Thyroid gland (tissue), 4 donors: ENCODE measurements around the gene PTCD2. TPM values are rescaled to one million over a fixed set of nuclear protein-coding genes. Genes with fewer than 3 reads are reported as not detected.
"Not testable (repeated sequence)": the region's sequence is repeated elsewhere in the genome, so short reads cannot be mapped to it uniquely, and the experiment has no call there.

Experiments used
- DNase-seq, 2 donors: peaks; one replicate each; pipeline ENCODE4 v3.0.0-alpha.2; 2019
- H3K27ac ChIP-seq, 3 donors: fragments of 200-600 bp; sonication (generic); 1 replicate in 2 of 3; 2 replicates in 1 of 3; pipeline ENCODE4 v1.5.1; 2016 to 2019; ENCODE audit warnings: mild to moderate bottlenecking in 1 of 3, moderate library complexity in 1 of 3
- H3K27me3 ChIP-seq: fragments of 200-600 bp; sonication (generic); one replicate; pipeline ENCODE4 v1.5.1; 2019
- H3K36me3 ChIP-seq, 2 donors: fragments of 200-600 bp; sonication (generic); one replicate each; pipeline ENCODE4 v1.5.1; 2016 to 2019
- H3K4me1 ChIP-seq, 2 donors: fragments of 200-600 bp; sonication (generic); one replicate each; pipeline ENCODE4 v1.5.1; 2017 to 2019
- H3K4me3 ChIP-seq, 3 donors: fragments of 200-600 bp; sonication (generic); replicated peaks in 1 of 3; 1 replicate in 2 of 3; 2 replicates in 1 of 3; pipeline ENCODE4 v1.5.1; 2016; ENCODE audit warnings: mild to moderate bottlenecking in 1 of 3
- H3K9me3 ChIP-seq: fragments of 200-600 bp; sonication (generic); one replicate; pipeline ENCODE4 v1.5.1; 2017
- CTCF ChIP-seq, 6 experiments: fragments of 200-600 bp in 3 of 6; fragments of 450-650 bp in 3 of 6; sonication (generic) in 3 of 6; IDR thresholded peaks; one replicate each; pipeline ENCODE4 v1.5.1; 2016 to 2019; ENCODE audit warnings: antibody characterized with exemption in 6 of 6, mild to moderate bottlenecking in 2 of 6, inconsistent platforms in 1 of 6, moderate library complexity in 1 of 6
- POLR2A ChIP-seq, 2 donors: fragments of 450-650 bp; IDR thresholded peaks; one replicate each; pipeline ENCODE4 v1.6.1; 2017; ENCODE audit warnings: antibody characterized with exemption in 2 of 2, mild to moderate bottlenecking in 2 of 2, moderate library complexity in 1 of 2
- WGBS, 2 donors: methylation state at CpG; one replicate each; pipeline ENCODE4 v1.1.5; 2017; 5-methylcytosine and 5-hydroxymethylcytosine counted together
- intact Hi-C: fragments of 100-400 bp; cut with DNase I; formaldehyde crosslinking; loops from one replicate; pipeline ENCODE4 v1.15.1; 2023
- total RNA-seq, 4 donors: library from RNA; depleted of rRNA; stranded (reverse); fragments of >200 nt; gene quantifications; one replicate each; pipeline ENCODE4 v1.2.3, GENCODE V29; 2016

PTCD2 gene
- total RNA-seq, 4 donors from 2014 or later: 7.8 to 15.9 (median 11.5) TPM

- peaks cover 7 to 8% of the 10 kb centered on the region in 2 donors for H3K4me1 ChIP-seq
- H3K27me3 ChIP-seq: no peaks in the 10 kb centered on the region
- peak overlapping the region in 2 of 3 donors; percentile 55 to 93 for H3K27ac ChIP-seq
- TF ChIP-seq CTCF (IDR thresholded peaks at IDR 0.05) (no peak), POLR2A (IDR thresholded peaks at IDR 0.05) (no peak)
- no peaks in the 10 kb centered on the region for H3K9me3 ChIP-seq
- DNase-seq: no peak
- H3K4me3 ChIP-seq: no peak overlapping the region
- intact Hi-C loops: loop anchor here (5.0 to 10.0 kb wide), 2 partner anchors 172 to 524 kb away; no protein-coding TSS in a partner anchor
- peaks cover 0 to 8% of the 10 kb centered on the region in 2 donors for H3K36me3 ChIP-seq
- 72 to 76% methylated on average over 6 of the region's 6 CpGs for WGBS, 2 donors
Measured at GRCh38 chr5:72308853-72309191, 11.4 kb upstream of the PTCD2 start.

- TF ChIP-seq POLR2A (IDR thresholded peaks at IDR 0.05): no peak
- TF ChIP-seq CTCF (IDR thresholded peaks at IDR 0.05): no peak
- no peak for DNase-seq
- 88 to 93% methylated on average over 1 of the region's 1 CpG for WGBS, 2 donors
- Histone ChIP-seq H3K9me3 (no peaks in the 10 kb centered on the region), H3K4me1 (peaks cover 0 to 5% of the 10 kb centered on the region in 2 donors), H3K36me3 (peaks cover 0 to 8% of the 10 kb centered on the region in 2 donors), H3K27me3 (no peaks in the 10 kb centered on the region), H3K27ac (no peak overlapping the region), H3K4me3 (no peak overlapping the region)
- intact Hi-C loops: no loop called here
Measured at GRCh38 chr5:72313141-72313540, 7.0 kb upstream of the PTCD2 start.

GRCh38 chr5:72314571-72315172 lies 5.5 kb upstream of the PTCD2 start:
- Histone ChIP-seq H3K4me1 (peaks cover 0 to 12% of the 10 kb centered on the region in 2 donors), H3K27ac (no peak overlapping the region), H3K4me3 (no peak overlapping the region), H3K9me3 (no peaks in the 10 kb centered on the region), H3K27me3 (no peaks in the 10 kb centered on the region), H3K36me3 (peaks cover 0 to 8% of the 10 kb centered on the region in 2 donors)
- DNase-seq: peak; percentile 63 to 68
- WGBS, 2 donors: 71 to 74% methylated on average over 3 of the region's 3 CpGs
- intact Hi-C loops: no loop called here
- no peak for TF ChIP-seq POLR2A (IDR thresholded peaks at IDR 0.05)
- TF ChIP-seq CTCF (IDR thresholded peaks at IDR 0.05): peak in 2 of 6 experiments; percentile 8 to 37

- H3K27me3 ChIP-seq, H3K36me3 ChIP-seq, intact Hi-C loops, H3K9me3 ChIP-seq: not testable (repeated sequence)
- Histone ChIP-seq H3K4me1 (peaks cover 9 to 17% of the 10 kb centered on the region in 2 donors), H3K27ac (peak overlapping the region in 2 of 3 donors; percentile 61 to 77), H3K4me3 (peak overlapping the region; percentile 9 to 98 (median 63))
- peak; percentile 8 to 28 for DNase-seq
- 8% methylated on average over 27 to 28 of the region's 28 CpGs for WGBS, 2 donors
Measured at GRCh38 chr5:72319435-72319975, 668 bp upstream of the PTCD2 start.

GRCh38 chr5:72324189-72324825 lies 4.1 kb downstream of the PTCD2 start:
- Histone ChIP-seq H3K36me3 (no peaks in the 10 kb centered on the region), H3K9me3 (no peaks in the 10 kb centered on the region), H3K27ac (no peak overlapping the region), H3K27me3 (no peaks in the 10 kb centered on the region), H3K4me3 (no peak overlapping the region), H3K4me1 (peaks cover 14 to 18% of the 10 kb centered on the region in 2 donors)
- DNase-seq: no peak
- TF ChIP-seq POLR2A (IDR thresholded peaks at IDR 0.05) (no peak), CTCF (IDR thresholded peaks at IDR 0.05) (no peak)
- intact Hi-C loops: no loop called here
- WGBS, 2 donors: 93 to 96% methylated on average over 5 of the region's 5 CpGs
